Activated CD4-positive, alpha-beta T cell treated with anti-CD3 and anti-CD28 coated beads, Interleukin-2, amount 50 U/mL, for 48 hours (primary cell): ENCODE data around the gene SDHB.

Experiments
- DNase-seq, 2 experiments: peaks; one replicate each; pipeline ENCODE4 v3.0.0-alpha.2; 2020

The SDHB gene

DNA sequence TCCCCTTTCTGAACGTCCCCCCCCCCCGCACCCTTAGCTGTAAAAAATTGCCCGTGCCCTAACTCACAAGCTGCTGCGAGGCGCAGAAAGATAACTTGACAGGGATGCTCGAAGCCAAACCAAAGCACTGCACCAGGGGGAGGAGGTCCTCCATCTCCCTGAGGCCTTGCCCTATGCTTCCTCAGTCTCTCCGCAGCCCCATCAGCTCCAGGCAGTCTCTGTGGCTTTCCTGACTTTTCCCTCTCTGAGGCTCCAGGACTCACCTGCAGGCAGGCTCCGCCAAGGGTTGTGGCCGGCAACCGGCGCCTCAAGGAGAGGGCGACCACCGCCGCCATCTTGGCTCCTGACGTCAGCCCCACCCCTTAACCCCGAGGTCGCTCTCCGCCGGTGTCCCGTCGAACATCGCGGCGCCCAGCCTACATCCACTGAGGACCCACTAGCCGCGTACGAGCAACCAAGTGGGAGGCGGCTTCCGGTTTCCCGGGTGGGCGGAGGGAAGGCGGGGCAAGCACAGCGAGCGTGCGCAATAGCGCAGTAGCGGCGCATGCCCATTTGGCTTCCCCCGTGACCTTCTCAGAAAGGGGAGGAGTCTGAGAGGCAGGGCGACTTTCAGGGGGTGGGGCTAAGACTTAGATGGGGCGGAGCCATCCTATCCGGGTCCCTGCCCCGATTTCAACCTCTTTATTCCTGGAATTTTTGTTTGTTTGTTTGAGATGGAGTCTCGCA, at the start of gene SDHB:
Gene SDHB, minus strand, starts transcription at position 348 of the 726 bp plus-strand sequence. Its CDS starts 13 bp downstream, at position 335.
- DNase-seq = peak; percentile 98 to 99

DNA sequence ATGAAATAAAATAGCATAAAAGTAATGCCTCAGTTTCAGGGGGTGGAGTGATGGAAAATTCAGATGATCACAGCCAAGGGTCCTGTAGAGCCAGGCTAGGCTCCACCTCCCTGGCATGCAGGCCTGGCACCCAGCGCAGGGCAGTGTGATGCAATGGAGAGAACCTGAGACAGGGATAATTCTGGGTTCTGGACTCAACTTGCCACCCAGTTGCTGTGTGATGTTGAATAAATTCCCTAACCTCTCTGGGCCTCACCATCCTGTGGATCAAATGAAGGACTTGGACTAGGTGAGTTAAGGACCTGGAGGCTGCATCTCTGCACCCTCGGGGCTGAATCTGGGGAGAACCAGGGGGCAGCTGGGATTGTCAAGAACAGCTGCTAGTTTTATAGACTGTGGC, 48.4 kb upstream of the SDHB start:
- no peak for DNase-seq

DNA sequence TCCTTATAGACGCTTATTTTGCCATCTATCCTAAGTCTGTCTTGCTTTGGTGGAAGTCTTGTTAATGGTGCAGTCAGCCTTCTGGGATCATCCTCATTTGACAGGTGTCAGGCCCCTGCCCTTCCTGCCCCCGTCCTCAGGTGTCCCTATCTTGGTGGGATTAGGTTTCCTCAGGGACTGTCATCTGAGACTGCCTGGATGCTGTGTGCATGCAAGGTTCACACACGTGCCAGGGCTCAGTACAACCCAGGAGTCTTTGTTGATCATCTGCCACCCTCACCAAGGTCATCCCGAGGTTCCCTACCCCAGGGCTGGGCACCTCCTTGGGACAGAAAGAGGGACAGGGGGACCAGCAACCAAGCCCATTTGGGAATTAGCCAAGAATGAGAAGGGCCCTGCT, 47.4 kb upstream of the SDHB start:
- no peak for DNase-seq

DNA sequence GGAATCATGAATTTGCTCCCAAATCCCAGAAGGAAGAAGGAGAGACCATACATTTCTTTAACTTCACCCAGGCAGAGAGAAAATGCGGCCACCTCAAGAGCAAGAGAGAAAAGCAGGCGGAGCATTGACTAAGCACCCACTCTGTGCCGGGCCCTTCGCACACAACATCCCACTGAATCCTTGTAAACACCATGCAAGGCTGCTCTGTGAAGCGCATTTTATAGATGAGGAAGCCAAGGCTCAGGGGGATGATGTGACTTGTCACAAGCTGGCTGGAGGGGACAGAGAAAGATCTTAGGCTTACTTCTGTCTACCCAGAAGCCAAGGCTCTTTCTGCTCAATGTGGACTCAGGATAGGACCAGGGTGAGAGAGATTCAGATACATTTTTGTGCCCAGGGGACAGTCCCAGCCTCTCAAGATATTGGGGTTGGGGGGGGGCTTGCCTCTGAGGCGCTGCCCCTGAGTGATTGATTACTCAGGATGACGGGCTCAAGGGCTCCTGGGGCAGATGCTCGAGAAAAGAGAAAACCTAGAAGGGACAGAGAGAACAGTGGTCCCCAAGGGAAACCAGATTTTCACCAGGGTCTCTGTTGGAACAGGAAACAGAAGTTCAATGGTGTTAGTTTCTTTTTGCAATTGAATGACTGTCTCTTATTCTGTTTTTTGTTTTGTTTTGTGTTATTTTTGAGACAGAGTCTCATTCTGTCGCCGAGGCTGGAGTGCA, 45.9 kb upstream of the SDHB start:
- no peak for DNase-seq

DNA sequence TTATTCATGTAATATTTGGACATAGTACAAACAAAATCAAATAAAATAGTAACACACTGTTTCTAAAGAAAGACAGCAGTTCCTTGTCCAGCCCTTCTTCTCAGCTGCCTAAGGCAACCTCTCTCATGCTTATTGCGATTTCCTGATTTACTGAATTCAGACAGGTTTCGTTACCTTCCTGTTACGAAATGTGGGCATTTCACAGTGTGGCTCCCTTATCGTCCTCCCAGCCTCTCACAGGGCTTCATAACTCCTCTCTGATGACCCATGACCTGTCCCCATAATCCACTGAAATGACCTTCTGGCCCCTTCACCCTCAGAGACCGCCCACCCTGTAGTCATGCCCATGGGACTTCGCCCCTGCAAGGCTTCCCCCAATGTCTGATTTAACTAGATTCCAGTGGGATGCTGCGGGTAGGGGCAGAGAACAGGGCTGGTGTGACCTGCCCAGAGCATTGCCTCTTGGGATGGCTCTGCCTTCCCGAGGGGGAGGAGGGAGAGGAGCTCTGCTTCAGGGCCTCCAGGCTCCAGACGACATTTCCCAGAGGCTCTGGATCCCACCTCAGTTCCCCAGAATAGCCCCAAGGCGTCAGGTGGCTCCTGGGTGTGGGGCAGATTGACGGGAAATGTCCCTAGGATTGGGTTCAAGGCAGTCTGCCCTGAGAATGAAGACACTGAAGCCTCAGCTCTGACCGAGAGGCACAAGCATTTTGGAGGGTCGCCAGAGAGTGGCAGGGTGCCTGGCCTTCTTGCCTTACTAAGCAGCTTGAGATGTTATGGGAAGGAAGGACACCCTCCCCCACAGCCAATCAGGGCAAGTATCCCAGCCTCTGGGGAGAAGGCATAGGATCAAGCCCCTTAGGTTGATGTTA, 44.9 kb upstream of the SDHB start:
- DNase-seq = no peak

DNA sequence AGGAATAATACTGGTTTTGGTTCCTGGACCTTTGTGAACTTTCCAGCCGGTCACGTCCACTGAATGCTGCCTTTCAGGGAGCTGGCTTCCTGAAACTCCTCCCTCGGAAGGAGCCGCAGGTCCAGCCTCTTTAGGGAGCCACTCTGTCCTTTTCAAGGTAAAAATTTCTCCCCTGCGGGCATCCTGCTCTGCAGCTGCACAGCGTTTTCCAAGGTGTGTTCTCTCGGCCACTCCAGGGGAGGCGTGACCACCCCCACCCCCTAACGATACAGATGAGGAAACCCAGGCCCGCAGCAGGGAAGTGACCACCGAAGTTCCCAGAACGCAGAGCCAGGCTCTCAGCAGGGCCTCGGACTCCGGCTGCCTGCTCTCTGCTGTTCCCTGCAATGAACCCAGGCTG, 44.0 kb upstream of the SDHB start:
- no peak for DNase-seq

DNA sequence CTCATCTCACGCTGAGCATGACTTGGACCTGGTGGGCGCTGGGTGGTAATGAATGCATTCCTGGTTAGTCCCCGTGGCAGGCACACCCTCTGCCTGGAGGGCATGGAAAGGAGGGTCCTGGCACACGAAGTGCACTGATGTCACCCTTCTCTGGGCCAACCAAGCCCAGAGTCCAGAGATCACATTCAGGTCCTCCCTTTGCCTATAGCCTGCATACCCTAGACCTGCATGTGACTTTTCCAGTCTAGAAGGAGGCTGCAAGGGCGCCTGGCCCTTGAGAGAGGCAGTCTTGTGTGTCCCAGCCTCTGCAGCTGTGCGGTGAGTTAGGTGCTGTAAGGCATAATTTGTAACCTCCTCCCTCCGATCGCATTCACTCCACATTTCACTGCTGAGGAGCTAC, 43.3 kb upstream of the SDHB start:
- no peak for DNase-seq

DNA sequence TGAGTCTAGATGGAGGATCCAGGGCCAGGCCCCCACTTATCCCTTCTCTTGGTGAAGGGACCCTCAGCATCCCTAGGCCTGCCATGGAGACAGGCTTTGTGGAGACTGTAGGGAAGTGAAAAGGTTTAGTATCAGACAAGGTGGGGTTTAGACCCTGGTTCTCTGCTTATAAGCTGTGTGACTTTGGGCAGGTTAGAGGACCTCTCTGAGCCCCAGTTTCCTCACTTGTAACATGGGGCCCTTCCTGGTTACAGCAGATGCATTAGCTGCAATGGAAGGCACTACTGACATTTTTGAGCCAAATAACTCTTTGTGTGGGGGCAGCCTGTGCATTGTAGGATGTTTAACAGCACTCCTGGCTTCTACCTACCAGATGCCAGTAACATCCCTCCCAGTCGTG, 42.8 kb upstream of the SDHB start:
- DNase-seq = no peak

DNA sequence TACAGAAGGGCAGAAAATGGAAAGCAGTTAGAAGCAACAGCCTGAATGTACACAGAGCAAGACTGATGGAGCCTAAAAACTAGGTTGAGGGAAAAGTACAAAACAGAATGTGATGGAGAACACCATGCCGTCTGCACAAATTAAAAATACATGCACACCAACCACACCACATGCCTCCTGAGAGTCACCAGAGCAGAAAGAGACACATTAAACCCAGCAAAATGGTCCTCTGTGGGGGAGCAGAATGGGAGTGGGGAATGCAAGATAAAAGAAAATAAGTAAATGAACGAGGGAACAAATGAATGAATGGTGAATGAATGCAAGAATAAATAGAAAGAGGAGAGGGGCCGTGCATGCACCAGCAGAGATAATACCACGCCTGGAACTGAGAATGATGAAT, 41.3 kb upstream of the SDHB start:
- DNase-seq = no peak

DNA sequence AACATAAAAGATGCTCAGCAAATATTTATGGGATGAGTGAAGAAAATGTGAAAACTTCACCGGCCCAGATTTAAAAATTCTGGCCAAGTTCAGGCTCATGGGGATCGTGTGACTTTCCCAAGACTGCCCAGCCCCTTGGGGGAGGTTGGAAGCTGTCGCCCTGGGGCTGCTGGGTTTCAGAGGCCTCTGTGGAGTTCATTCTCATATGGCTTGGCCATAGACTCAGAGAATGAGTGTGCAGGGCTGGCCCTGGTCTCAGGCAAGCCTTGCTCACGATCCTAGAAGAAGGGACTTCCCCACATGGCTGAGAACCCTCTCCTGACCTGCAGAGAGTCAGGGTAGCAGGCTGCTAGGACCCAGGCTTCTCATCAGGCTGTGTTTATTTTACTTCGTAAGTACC, 40.8 kb upstream of the SDHB start:
- no peak for DNase-seq

DNA sequence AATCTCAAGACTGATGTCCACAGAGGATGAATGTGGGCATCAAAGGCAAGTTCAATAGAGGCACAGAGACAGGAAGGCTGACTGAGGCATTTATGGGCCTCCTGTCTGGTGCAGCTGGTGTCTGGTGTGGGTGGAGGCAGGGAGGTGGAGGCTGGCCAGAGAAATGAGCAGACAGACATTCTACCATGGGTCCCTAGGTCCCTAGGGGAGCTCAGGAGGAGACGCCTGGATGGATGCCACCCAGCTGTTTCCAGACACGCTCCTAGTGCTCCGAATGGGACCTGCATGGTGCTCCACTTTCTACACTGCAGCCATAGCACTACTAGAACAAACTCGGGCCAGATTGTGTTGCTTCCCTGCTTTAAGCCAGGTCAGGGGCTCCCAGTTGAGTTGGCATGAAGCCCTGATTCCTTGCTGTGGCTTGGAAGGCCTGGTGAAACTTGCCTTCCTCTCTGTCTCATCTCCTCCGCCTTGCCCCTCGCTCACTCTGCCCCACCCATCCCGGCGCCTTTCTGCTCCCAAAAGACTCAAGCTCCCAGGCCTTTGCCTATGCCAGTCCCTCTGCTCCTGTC, 40.1 kb upstream of the SDHB start:
- no peak for DNase-seq

DNA sequence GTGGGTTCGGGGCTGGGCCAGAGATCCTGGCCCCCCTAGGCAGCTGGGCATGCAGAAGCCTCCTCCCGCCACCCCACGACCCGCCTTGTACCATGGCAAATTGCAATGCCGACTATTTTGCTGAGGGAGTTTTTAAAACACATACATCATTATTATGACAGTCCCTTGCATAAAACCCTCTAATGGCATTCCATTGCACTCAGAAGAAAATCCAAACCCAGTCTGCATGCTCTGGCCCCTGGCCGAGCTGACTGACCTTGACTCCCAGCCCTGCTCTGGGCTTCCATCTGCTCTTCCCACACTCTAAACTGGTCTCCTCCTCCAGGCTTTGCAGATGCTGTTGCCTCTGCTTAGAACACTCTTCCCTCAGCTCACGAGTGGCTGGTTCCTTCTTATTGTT, 37.4 kb upstream of the SDHB start:
- no peak for DNase-seq

DNA sequence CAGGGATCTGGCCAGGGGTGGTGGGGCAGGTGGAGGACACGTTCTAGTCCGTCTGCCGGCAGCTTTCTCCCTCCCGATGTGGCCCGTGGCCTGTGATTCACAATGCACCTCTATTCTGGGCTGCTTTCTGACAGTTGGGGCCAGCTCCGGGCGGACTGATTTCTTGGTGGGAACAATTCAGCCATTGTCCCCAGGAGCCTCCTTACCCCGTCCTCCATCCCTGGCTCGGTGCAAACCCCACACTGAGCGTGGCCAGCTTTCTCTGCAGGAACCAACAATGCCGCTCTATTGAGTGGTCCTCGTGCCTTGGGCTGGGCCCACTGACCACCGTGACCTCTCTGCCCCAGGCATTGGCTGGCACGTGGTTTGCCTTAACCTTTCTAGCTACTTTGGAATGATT, 35.7 kb upstream of the SDHB start:
- no peak for DNase-seq

DNA sequence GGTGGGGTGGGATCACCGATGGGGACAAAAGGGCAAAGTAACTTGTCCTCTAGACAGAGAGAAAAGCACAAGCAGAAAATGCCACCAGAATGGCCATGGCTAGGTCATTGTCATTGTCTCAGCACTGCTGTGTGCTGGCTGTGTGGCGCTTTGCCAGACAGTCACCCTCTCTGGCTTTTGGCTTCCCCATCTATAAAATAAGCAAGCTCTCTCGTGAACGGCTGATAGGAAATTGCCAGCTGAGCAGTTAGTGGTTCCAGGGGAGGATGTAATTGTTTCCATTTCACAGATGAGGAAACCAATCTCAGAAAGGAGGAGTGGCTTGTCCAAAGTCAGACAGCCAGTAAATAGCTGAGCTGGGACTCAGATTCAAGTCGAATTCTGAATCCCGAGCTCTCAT, 32.9 kb upstream of the SDHB start:
- DNase-seq = no peak

DNA sequence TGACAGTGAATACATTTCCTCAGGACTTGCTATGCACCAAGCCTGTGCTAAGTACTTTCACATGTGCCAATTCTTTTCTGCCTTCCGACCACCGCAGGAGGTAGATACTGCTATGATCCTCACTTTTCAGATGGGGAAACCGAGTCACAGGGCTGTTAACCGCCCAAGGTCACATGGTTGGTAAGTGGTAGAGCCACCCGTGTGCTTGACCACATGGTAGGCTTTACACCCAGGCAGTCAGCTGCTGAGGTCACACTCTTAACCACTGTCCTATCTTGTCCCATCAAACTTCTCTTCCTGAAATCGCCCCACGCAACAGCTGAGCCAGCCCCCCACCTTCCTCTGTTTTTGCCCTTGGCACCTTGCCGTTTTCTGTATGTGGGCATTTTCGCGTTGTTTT, 31.0 kb upstream of the SDHB start:
- no peak for DNase-seq

DNA sequence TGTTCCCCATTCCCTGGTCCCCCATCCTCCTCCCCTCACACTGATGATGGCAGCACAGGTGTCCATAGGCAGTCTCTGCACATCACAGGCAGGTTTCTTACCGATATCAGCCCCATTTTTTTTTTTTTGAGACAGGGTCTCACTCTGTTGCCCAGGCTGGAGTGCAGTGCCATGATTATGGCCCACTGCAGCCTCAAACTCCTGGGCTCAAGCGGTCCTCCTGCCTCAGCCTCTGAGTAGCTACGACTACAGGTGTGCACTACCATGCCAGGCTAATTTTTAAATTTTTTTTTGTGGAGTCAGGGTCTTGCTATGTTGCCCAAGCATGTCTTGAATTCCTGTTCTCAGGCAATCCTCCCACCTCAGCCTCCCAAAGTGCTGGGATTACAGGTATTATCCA, 28.9 kb upstream of the SDHB start:
- no peak for DNase-seq

DNA sequence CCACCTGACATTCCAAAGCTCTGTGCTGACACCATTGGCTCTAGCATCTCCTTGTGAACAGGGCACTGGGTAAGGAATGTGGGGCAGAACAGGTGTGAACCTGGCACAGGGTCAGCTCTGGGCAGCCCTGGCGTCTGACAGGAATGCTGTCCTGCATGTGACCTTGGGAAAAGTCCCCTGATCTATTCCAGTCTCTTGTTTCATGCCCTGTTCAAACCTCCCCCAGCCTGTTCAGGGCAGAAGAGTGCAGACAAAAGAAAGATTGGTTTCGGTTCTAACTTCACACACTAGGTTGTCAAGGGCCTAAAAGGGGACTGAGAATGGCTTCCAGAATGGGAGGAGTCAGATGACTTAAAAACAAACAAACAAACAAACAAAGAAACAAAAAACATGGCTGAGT, 27.6 kb upstream of the SDHB start:
- DNase-seq = no peak

DNA sequence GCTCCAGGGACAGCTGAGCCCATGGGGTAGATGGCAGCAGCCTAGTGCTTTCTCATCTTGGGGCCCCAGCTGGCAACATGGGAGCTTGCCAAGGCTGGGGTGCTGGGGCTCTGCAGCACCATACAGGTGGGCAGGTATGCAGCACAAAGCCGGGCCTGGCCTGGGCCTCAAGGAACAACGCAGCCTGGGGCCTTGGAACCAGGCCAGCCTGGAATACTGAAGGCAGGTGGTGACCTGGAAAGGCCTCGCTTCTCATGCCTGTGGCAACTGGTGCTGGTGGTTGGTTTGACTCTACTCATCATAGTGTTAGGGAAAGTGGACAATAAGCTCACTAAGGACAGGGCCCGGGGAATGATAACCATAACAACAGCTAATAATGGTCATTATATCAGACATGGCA, 27.0 kb upstream of the SDHB start:
- DNase-seq = no peak

DNA sequence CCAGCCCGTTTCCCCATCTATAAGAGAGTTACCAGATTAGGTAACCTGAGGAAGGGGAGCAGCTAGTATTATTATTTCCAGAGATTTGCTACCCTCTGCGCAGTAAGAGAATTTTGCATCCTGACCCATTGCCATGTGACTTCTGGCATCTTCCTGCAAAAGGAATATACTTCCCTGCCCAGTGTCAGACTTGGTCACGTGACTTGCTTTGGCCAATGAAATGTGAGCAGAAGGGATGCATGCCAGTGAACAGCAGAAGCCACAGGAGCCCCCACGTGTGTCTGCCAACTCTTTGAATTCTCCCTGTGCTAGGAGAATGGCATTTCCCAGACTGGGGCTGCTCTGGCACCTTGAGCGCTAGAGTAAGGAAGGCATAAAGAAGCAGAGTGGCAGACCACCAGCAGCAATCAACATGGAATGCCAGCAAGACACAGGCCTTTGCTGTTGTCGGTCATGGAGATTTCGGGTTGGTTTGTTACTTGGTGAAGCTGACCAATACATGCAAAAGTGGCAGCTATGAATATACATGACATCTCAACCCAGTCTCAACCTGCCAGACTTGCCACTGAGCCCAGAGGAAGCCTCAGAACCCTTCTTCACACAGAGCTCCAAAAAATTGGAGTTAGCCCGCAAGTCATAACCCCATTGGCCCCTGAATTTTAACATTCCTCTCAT, 26.4 kb upstream of the SDHB start:
- DNase-seq = no peak

DNA sequence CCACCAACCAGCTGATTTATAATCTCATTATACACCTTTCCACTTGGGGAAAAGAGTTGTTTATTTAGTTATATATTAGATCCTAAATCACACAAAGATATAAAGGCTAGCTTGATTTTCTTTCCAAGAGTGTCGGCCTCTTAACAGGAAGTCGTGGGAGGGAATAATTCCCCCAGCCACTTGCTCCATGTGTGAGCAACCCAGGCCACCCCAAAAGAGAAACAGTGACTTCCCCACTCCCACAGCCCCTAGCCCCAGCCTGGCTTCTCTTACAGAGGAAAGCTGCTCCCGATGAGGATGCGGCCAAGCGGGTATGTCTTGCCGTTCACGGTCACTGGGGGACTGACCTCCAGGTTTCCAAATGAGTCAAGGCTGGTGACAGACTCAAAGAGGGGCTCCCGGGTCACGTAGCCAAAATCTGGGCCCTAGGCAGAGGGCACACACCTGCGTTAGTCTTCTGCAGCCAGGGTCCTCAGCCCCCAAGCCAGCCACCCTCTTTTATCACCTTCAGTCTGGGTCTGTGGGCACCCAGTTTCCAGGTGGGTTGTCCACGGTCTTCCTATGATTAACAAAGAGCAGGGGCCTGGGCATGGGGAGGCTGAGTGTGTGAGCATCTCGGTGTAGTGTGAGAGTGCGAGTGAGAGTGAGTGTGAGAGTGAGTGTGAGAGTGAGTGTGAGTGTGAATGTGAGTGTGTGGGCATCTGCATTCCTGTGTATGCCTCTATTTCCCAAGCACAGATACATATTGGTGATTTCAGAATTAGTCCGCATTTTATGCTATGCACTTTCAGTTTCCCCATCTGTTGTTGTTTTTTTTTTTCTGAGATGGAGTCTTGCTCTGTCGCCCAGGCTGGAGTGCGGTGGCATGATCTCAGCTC, 25.4 kb upstream of the SDHB start:
- no peak for DNase-seq

DNA sequence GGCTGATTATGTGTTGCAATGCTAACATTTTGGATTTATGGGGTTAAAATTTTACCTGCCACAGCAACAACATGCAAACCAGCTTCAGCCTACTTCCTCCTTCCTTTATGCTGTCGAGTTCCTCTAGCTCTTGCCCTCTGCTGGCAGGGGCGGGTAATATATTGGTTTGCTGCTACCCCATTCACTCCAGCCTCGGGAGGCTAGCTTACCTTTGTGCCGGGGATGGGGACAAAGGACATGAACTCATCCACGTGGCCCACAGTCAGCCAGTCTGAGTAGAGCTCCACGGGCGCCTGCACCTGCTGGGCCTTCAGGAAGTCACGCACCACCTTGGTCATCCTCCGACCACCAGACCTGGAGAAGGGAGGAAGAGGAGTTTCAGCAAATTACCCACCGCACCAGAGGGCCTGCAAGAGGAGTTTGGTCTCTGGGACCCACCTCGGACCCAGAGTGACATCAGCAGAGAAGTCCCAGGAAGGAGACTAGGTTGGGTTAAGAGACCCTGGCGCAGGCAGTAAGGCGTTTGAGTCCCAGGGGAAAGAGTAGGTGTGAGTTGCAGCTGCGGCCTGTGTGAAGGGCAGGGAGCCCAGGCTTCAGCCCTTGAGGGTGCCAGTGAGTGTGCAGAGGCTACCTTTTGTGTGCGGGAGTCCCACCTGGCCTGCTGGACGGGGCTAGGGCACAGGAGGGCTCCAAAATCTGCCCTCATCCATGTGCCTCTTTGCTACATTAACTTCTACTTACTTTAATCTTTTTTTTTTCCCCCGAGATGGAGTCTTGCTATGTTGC, 21.8 kb upstream of the SDHB start:
- DNase-seq = peak; percentile 29 to 39
